Measurements from ENCODE around the gene BRCA1. TPM values are rescaled to one million over a fixed set of nuclear protein-coding genes. Genes with fewer than 3 reads are reported as not detected.

The BRCA1 gene
- polyA plus RNA-seq, 3 donors, result 0.87 to 2.6 (median 1.9) TPM

GRCh38 chr17:43090022-43090421 lies 35.1 kb downstream of the BRCA1 start:
- Histone ChIP-seq H3K4me3 (replicated peaks in 1 of 3; ENCODE audit: low read depth in 2 of 3, low read length in 3 of 3) (no peak overlapping the region), H2AFZ (ENCODE audit: insufficient read depth, low read depth, low read length, poor library complexity, severe bottlenecking) (no peak overlapping the region), H3K79me2 (ENCODE audit: insufficient read depth, low read length) (no peaks in the 10 kb centered on the region), H3K9ac (ENCODE audit: insufficient read depth, low read length, poor library complexity, severe bottlenecking) (no peak overlapping the region), H3K36me3 (replicated peaks in 1 of 2; ENCODE audit: control insufficient read depth in 1 of 2, insufficient read depth in 2 of 2, low read length in 2 of 2) (peaks cover 18 to 84% of the 10 kb centered on the region in 2 donors), H3K27me3 (ENCODE audit: control insufficient read depth in 2 of 2, insufficient read depth in 2 of 2, low read length in 2 of 2) (no peaks in the 10 kb centered on the region), H3K27ac (ENCODE audit: low read depth in 1 of 2, low read length in 2 of 2) (no peak overlapping the region), H4K20me1 (ENCODE audit: insufficient read depth, low read length) (no peaks in the 10 kb centered on the region), H3K9me3 (replicated peaks in 1 of 2; ENCODE audit: control insufficient read depth in 1 of 2, insufficient read depth in 1 of 2, low read length in 2 of 2) (no peaks in the 10 kb centered on the region), H3K4me1 (ENCODE audit: control insufficient read depth in 1 of 2, insufficient read depth in 2 of 2, low read length in 2 of 2) (no peaks in the 10 kb centered on the region), H3K4me2 (replicated peaks; ENCODE audit: extremely low read depth, low read length, poor library complexity, severe bottlenecking) (no peak overlapping the region)
- DNase-seq, result no peak
- intact Hi-C loops (cut with micrococcal nuclease), result no loop called here
- Mint-ChIP-seq H3K36me3 (peaks cover 36 to 60% of the 10 kb centered on the region in 2 donors), H3K4me3 (no peak overlapping the region), H3K9me3 (no peaks in the 10 kb centered on the region), H3K27me3 (ENCODE audit: low read depth in 3 of 3) (no peaks in the 10 kb centered on the region), H3K27ac (peak overlapping the region in 1 of 7 donors; percentile 52), H3K4me1 (no peaks in the 10 kb centered on the region)
- WGBS (ENCODE audit: insufficient coverage), result no CpG with 5 or more reads among the region's 2 CpGs
- TF ChIP-seq CTCF (IDR thresholded peaks at IDR 0.05), result no peak

- Histone ChIP-seq H3K4me2 (replicated peaks; ENCODE audit: extremely low read depth, low read length, poor library complexity, severe bottlenecking) (no peak overlapping the region), H3K4me1 (ENCODE audit: control insufficient read depth in 1 of 2, insufficient read depth in 2 of 2, low read length in 2 of 2) (no peaks in the 10 kb centered on the region), H2AFZ (ENCODE audit: insufficient read depth, low read depth, low read length, poor library complexity, severe bottlenecking) (no peak overlapping the region), H3K9ac (ENCODE audit: insufficient read depth, low read length, poor library complexity, severe bottlenecking) (no peak overlapping the region), H3K36me3 (replicated peaks in 1 of 2; ENCODE audit: control insufficient read depth in 1 of 2, insufficient read depth in 2 of 2, low read length in 2 of 2) (peaks cover 17 to 73% of the 10 kb centered on the region in 2 donors), H3K27me3 (ENCODE audit: control insufficient read depth in 2 of 2, insufficient read depth in 2 of 2, low read length in 2 of 2) (no peaks in the 10 kb centered on the region), H3K9me3 (replicated peaks in 1 of 2; ENCODE audit: control insufficient read depth in 1 of 2, insufficient read depth in 1 of 2, low read length in 2 of 2) (no peaks in the 10 kb centered on the region), H4K20me1 (ENCODE audit: insufficient read depth, low read length) (no peaks in the 10 kb centered on the region), H3K4me3 (replicated peaks in 1 of 3; ENCODE audit: low read depth in 2 of 3, low read length in 3 of 3) (no peak overlapping the region), H3K27ac (ENCODE audit: low read depth in 1 of 2, low read length in 2 of 2) (no peak overlapping the region), H3K79me2 (ENCODE audit: insufficient read depth, low read length) (no peaks in the 10 kb centered on the region)
- no peak for TF ChIP-seq CTCF (IDR thresholded peaks at IDR 0.05)
- Mint-ChIP-seq H3K4me3 (no peak overlapping the region), H3K4me1 (no peaks in the 10 kb centered on the region), H3K27me3 (ENCODE audit: low read depth in 3 of 3) (no peaks in the 10 kb centered on the region), H3K36me3 (peaks cover 23 to 59% of the 10 kb centered on the region in 2 donors), H3K9me3 (no peaks in the 10 kb centered on the region), H3K27ac (no peak overlapping the region)
- intact Hi-C loops (cut with micrococcal nuclease), result no loop called here
- no peak for DNase-seq
- WGBS (ENCODE audit: insufficient coverage), result 86% methylated on average over 1 of the region's 2 CpGs
These were observed 39.7 kb downstream of the BRCA1 start for GRCh38 chr17:43085474-43085873.
